A549 (cell line): Measurements from ENCODE around the gene NOL4. TPM values are rescaled to one million over a fixed set of nuclear protein-coding genes. Genes with fewer than 3 reads are reported as not detected.
"Not testable (repeated sequence)": the region's sequence is repeated elsewhere in the genome, so short reads cannot be mapped to it uniquely, and the experiment has no call there.

ENCODE experiments used
- ATAC-seq, 2 experiments: fragments of 200-7000 bp in 1 of 2; fragments of >200 bp in 1 of 2; cut with Nextera tagmentation in 1 of 2; cut with Tn5 transposase in 1 of 2; 3 replicates each; pipeline versions ENCODE4 v1.8.0 to v1.9.1; 2018 to 2020; ENCODE audit warnings: mild to moderate bottlenecking in 1 of 2, moderate library complexity in 1 of 2
- CTCF ChIA-PET: fragments of 300-600 bp; sonication (Branson Sonifier 250); formaldehyde crosslinking; extraction: SDS; loops from one replicate; lab custom pipeline; 2021; ENCODE audit warnings: antibody characterized with exemption, inconsistent platforms; lab: Yijun Ruan, JAX
- POLR2A ChIA-PET: fragments of 350-600 bp; formaldehyde crosslinking; extraction: SDS; loops from one replicate; lab custom pipeline; 2021; ENCODE audit warnings: antibody characterized with exemption, inconsistent platforms; lab: Yijun Ruan, JAX
- DNase-seq, 2 experiments: peaks; one replicate each; pipeline versions ENCODE4 v3.0.0 to v3.0.0-alpha.2; 2011 to 2016; ENCODE audit warnings: low read depth in 1 of 2, low spot score in 1 of 2
- FAIRE-seq: peaks from 2 replicates; lab custom pipeline; 2011; peaks lifted over from hg19 to GRCh38; lab: Jason Lieb, UNC
- H3K27ac ChIP-seq, 2 experiments: fragments of >200 bp; sonication (Bioruptor Twin); formaldehyde crosslinking; 3 replicates each; pipeline ENCODE4 v1.5.1; 2016 to 2017
- H3K4me1 ChIP-seq: fragments of >200 bp; sonication (Bioruptor Twin); formaldehyde crosslinking; 3 replicates; pipeline ENCODE4 v1.6.1; 2016
- H3K4me2 ChIP-seq: fragments of >200 bp; sonication (Bioruptor Twin); formaldehyde crosslinking; 3 replicates; pipeline ENCODE4 v1.6.1; 2016
- H3K4me3 ChIP-seq: fragments of >200 bp; sonication (Bioruptor Twin); formaldehyde crosslinking; 3 replicates; pipeline ENCODE4 v1.5.1; 2016
- H3K9me3 ChIP-seq: fragments of >200 bp; sonication (Bioruptor Twin); formaldehyde crosslinking; 3 replicates; pipeline ENCODE4 v1.6.1; 2016
- BHLHE40 ChIP-seq: IDR thresholded peaks from 2 replicates; pipeline ENCODE4 v1.6.1; 2012; ENCODE audit warnings: low read depth, low read length, inconsistent platforms
- CBX2 ChIP-seq: fragments of 200-600 bp; sonication (generic); IDR thresholded peaks from 2 replicates; pipeline ENCODE4 v1.6.1; 2016; ENCODE audit warnings: low read depth, mild to moderate bottlenecking, borderline replicate concordance
- CEBPB ChIP-seq, 2 experiments: fragments of >200 bp in 1 of 2; sonication (Bioruptor Twin) in 1 of 2; formaldehyde crosslinking in 1 of 2; IDR thresholded peaks; 2 replicates each; pipeline ENCODE4 v1.6.1; 2012 to 2016
- FOSB ChIP-seq: fragments of 250-450 bp; sonication (Bioruptor Pico); IDR thresholded peaks from 2 replicates; pipeline ENCODE4 v1.5.0; 2020; ENCODE audit warnings: mild to moderate bottlenecking, moderate library complexity
- GATA3 ChIP-seq: IDR thresholded peaks from 2 replicates; pipeline ENCODE4 v1.6.1; 2012; ENCODE audit warnings: borderline replicate concordance
- HOXB13 ChIP-seq: fragments of 250-450 bp; sonication (Bioruptor Pico); IDR thresholded peaks from 2 replicates; pipeline ENCODE4 v1.5.0; 2020; ENCODE audit warnings: low read depth, mild to moderate bottlenecking, moderate library complexity
- HOXB5 ChIP-seq: fragments of 250-450 bp; sonication (Bioruptor Pico); IDR thresholded peaks from 2 replicates; pipeline ENCODE4 v1.5.0; 2020; ENCODE audit warnings: mild to moderate bottlenecking, moderate library complexity
- MAFK ChIP-seq: fragments of 450-650 bp; IDR thresholded peaks from 2 replicates; pipeline ENCODE4 v1.6.1; 2014; ENCODE audit not compliant: partially characterized antibody
- MAZ ChIP-seq: fragments of 150-350 bp; IDR thresholded peaks from 2 replicates; pipeline ENCODE4 v1.6.1; 2014; ENCODE audit warnings: antibody characterized with exemption, low read depth, low read length, borderline replicate concordance
- MYC ChIP-seq: IDR thresholded peaks from 2 replicates; pipeline ENCODE4 v1.6.1; 2012; ENCODE audit warnings: mild to moderate bottlenecking, inconsistent platforms, low read length, improper control_type of control experiment, borderline replicate concordance
- POLR2A ChIP-seq: IDR thresholded peaks from 2 replicates; pipeline ENCODE4 v1.6.1; 2012; ENCODE audit warnings: mild to moderate bottlenecking, low read length
- RARB ChIP-seq: fragments of 250-450 bp; sonication (Bioruptor Pico); IDR thresholded peaks from 2 replicates; pipeline ENCODE4 v1.8.0; 2021; ENCODE audit warnings: mild to moderate bottlenecking, moderate library complexity
- RCOR1 ChIP-seq: fragments of 150-350 bp; IDR thresholded peaks from 2 replicates; pipeline ENCODE4 v1.6.1; 2014; ENCODE audit warnings: antibody characterized with exemption, low read length, low read depth
- SREBF2 ChIP-seq: fragments of 450-650 bp; IDR thresholded peaks from 2 replicates; pipeline ENCODE4 v1.6.1; 2014; ENCODE audit warnings: mild to moderate bottlenecking, moderate library complexity
- ZC3H11A ChIP-seq: fragments of 450-650 bp; IDR thresholded peaks from 2 replicates; pipeline ENCODE4 v1.6.1; 2014; ENCODE audit warnings: antibody characterized with exemption, mild to moderate bottlenecking
- ZFP36 ChIP-seq: fragments of 450-650 bp; IDR thresholded peaks from 2 replicates; pipeline ENCODE4 v1.6.1; 2014; ENCODE audit warnings: borderline replicate concordance; ENCODE audit not compliant: partially characterized antibody
- ZSCAN20 ChIP-seq: fragments of 250-450 bp; sonication (Bioruptor Pico); IDR thresholded peaks from 2 replicates; pipeline ENCODE4 v1.8.0; 2022; ENCODE audit warnings: mild to moderate bottlenecking, moderate library complexity
- WGBS: methylation state at CpG from one replicate; pipeline ENCODE4 v1.1.6; 2017; ENCODE audit errors: missing lambda C conversion rate; 5-methylcytosine and 5-hydroxymethylcytosine counted together
- polyA minus RNA-seq: library from RNA; depleted of rRNA, polyadenylated mRNA; stranded (reverse); fragments of >200 nt; gene quantifications from 2 replicates; pipeline ENCODE4 v1.2.3, GENCODE V29; 2011; rRNA and poly(A)+ RNA removed
- polyA plus RNA-seq, 4 experiments: library from polyadenylated mRNA; depleted of rRNA in 3 of 4; stranded (reverse); fragments of >200 nt; fragmentation: RNase III in 1 of 4; extraction: RNeasy Plus Mini Kit Qiagen cat#74134 plus additional on column Dnase treatment in 1 of 4; gene quantifications; 2 replicates in 3 of 4; 3 replicates in 1 of 4; pipeline ENCODE4 v1.2.3, GENCODE V29; 2011 to 2017
- TF ChIP-seq, protein P1 (sequence below): fragments of >200 bp; sonication (Bioruptor Twin); formaldehyde crosslinking; IDR thresholded peaks from 2 replicates; pipeline ENCODE4 v1.6.1; 2016
- TF ChIP-seq, protein P2 (sequence below): IDR thresholded peaks from 2 replicates; pipeline ENCODE4 v1.6.1; 2012
- TF ChIP-seq, protein P3 (sequence below): fragments of 200-600 bp; sonication (generic); IDR thresholded peaks from 2 replicates; pipeline ENCODE4 v1.6.1; 2016; ENCODE audit warnings: antibody characterized with exemption, mild to moderate bottlenecking, moderate library complexity

NOL4 gene, protein sequence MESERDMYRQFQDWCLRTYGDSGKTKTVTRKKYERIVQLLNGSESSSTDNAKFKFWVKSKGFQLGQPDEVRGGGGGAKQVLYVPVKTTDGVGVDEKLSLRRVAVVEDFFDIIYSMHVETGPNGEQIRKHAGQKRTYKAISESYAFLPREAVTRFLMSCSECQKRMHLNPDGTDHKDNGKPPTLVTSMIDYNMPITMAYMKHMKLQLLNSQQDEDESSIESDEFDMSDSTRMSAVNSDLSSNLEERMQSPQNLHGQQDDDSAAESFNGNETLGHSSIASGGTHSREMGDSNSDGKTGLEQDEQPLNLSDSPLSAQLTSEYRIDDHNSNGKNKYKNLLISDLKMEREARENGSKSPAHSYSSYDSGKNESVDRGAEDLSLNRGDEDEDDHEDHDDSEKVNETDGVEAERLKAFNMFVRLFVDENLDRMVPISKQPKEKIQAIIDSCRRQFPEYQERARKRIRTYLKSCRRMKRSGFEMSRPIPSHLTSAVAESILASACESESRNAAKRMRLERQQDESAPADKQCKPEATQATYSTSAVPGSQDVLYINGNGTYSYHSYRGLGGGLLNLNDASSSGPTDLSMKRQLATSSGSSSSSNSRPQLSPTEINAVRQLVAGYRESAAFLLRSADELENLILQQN
- polyA plus RNA-seq (2011; rRNA removed) (not detected in 2 replicates), polyA plus RNA-seq (2017; fragmentation: RNase III; extraction: RNeasy Plus Mini Kit Qiagen cat#74134 plus additional on column Dnase treatment) (not detected in 3 replicates), polyA minus RNA-seq (not detected in 2 replicates)
- not detected in 2 replicates for polyA plus RNA-seq (2012; cell fraction: cytosol; rRNA removed)
- not detected in 2 replicates for polyA plus RNA-seq (2012; cell fraction: nucleus; rRNA removed)

DNA sequence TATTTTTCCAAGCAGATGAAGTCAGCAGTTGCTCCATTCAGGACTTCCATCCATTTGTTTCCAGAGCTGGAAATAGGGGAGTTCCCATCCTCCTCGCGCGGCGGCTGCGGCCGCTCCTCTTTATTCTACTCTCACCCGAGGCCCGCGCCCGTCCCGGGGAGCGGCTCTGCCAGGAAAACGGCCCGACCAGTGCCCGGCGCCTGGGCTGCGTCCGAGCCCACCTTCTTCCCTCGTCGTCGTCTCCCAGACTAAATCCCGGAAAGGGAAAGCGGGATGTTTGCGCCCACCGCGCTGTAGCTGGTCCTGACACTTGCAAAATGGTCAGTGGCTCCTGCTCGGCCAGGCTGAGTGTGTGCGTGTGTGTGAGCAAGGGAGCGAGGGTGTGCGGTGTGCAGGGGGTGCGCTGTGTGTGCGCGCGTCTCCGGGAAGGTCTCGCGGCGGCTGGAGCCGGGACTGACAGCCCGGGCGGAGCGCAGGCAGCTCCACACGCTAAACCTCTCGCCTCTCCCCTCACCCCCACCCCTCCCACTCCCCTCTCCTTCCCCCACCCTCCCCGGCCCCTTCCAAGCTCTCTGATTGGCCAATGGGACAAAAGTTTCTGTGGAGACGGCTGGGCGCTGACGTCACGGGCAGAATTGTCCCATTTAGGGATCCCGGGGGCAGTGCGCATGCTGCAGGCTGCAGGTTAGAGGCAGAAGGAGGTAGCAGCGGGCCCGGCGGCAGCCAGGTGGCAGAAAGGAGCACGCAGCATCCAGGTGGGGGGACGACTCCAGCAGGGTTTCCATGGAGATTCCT lies at the start of gene NOL4:
Gene NOL4, minus strand, starts transcription at position 491 of the 795 bp plus-strand sequence. CDS start 1,660 bp downstream, outside the sequence.
- ATAC-seq = peak; percentile 59 to 68; a peak in 3 of 6 replicates
- no peaks in the 10 kb centered on the region for H3K9me3 ChIP-seq
- peak in 1 of 2 experiments; percentile 4 for DNase-seq
- FAIRE-seq = no peak
- no peak within 1 kb of the TSS for H3K27ac ChIP-seq
- TF ChIP-seq BHLHE40 (no peak), HOXB5 (CRISPR knock-in tag) (no peak), POLR2A (no peak), MAZ (no peak), SREBF2 (no peak)
- TF ChIP-seq, protein P1, sequence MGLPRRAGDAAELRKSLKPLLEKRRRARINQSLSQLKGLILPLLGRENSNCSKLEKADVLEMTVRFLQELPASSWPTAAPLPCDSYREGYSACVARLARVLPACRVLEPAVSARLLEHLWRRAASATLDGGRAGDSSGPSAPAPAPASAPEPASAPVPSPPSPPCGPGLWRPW = no peak
- CTCF ChIA-PET = no interaction called here
- 18% methylated on average over 20 of the region's 56 CpGs for WGBS
- POLR2A ChIA-PET = no interaction called here
- H3K4me3 ChIP-seq = no peak within 1 kb of the TSS; the same call in 2 of the 3 replicates
- no peaks in the 10 kb centered on the region for H3K4me1 ChIP-seq
- peak within 1 kb of the TSS; percentile 37 for H3K4me2 ChIP-seq

DNA sequence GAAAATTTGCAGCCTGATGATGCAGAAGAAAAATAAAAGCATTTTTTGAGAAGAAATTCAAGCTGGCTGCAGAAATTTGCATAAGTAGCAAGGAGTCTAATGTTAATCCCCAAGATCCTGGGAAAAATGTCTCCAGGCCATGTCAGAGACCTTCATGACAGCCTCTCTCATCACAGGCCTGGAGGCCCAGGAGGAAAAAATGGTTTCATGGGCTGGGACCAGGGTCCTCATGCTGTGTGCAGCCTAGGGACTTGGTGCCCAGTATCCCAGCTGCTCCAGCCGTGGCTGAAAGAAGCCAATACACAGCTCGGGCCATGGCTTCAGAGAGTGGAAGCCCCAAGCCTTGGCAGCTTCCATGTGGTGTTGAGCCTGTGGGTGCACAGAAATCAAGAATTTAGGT lies 41.3 kb upstream of the NOL4 start:
- CTCF ChIA-PET, FAIRE-seq, H3K9me3 ChIP-seq, DNase-seq, ATAC-seq, H3K27ac ChIP-seq, H3K4me2 ChIP-seq, H3K4me3 ChIP-seq, POLR2A ChIA-PET, H3K4me1 ChIP-seq: not testable (repeated sequence)
- WGBS = 0% methylated on average over 2 of the region's 2 CpGs
- TF ChIP-seq ZFP36 = peak; percentile 70

DNA sequence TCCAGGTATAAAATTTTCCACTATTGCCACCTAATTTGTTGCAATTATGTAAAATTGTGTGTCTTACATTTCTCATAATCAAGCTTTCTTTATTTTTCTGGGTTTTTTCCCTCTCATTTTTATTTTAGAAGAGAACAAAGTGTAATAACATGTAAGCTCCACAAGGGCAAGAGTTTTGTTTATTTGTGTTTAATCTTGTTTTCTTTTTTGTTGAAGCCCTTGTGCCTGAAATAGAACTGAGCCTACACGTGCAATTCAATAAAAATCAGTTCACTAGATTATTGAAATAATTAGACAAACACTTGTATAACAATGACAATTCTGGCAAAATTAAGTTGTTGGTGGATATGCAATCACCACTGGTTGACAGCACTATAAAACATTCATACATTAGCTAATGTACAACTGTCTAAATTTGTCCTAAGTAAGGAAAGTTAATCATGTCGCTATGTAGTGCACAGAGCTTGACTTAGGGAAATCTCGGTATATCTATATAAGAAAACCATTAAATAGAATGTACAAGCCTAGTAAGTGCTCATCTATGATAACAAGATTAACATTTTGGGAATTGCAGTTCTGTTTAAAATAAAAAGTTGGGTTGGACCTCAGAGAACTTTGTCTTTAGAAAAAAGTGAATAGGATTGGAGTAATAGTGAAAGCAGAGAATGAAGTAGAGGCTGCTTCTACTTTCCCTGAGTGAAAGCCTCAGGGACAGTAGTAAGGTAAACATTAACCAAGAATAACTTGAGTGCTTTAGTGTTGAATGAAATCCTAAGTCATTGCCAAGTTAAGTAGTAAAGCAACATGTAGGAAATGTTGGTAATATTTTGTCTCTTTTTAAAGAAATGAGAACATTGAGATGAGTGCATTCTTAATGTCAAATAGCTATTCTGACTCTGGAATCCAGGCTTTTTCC lies 37.4 kb upstream of the NOL4 start:
- Histone ChIP-seq H3K4me2 (no peak overlapping the region), H3K4me3 (no peak overlapping the region), H3K4me1 (no peaks in the 10 kb centered on the region), H3K27ac (no peak overlapping the region), H3K9me3 (no peaks in the 10 kb centered on the region)
- TF ChIP-seq MYC = no peak
- TF ChIP-seq GATA3 = no peak
- TF ChIP-seq RARB (CRISPR knock-in tag) = no peak
- no peak for TF ChIP-seq BHLHE40
- no peak for TF ChIP-seq MAFK
- no peak for TF ChIP-seq CEBPB (IDR thresholded peaks at IDR 0.05)
- TF ChIP-seq ZSCAN20 (CRISPR knock-in tag) = no peak
- no peak for DNase-seq
- ATAC-seq = no peak
- CTCF ChIA-PET = no interaction called here
- POLR2A ChIA-PET = no interaction called here
- FAIRE-seq = no peak
- WGBS = 0% methylated on average over 3 of the region's 3 CpGs

DNA sequence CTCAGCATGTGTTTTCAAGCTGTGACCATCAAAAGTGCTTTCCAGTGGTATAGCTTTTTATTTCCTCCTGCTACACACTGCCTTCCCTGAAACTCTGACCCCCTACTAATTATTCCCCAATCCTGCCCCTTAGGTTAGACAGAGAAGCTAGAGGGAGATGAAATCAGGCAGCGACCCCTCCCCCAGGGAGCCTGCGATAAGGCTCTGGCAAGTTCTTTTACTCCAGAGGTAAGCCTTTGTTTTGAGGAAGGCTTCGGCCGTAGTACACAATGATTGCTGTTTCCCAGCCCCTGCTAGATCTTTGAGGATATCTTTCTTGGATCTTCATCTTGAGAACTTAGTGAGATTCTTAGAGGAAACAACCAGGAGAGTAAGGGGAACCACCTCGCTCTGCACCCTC lies 33.5 kb upstream of the NOL4 start:
- 3% methylated on average over 5 of the region's 5 CpGs for WGBS
- no peaks in the 10 kb centered on the region for H3K4me1 ChIP-seq

More for the DNA sequence above, 33.5 kb upstream of the NOL4 start:
- TF ChIP-seq, protein P2, sequence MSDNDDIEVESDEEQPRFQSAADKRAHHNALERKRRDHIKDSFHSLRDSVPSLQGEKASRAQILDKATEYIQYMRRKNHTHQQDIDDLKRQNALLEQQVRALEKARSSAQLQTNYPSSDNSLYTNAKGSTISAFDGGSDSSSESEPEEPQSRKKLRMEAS = no peak
- TF ChIP-seq FOSB (CRISPR knock-in tag) (no peak), HOXB13 (CRISPR knock-in tag) (no peak), CBX2 (no peak), ZC3H11A (no peak), CEBPB (IDR thresholded peaks at IDR 0.05) (no peak), RCOR1 (no peak), MYC (no peak)
- TF ChIP-seq, protein P3, sequence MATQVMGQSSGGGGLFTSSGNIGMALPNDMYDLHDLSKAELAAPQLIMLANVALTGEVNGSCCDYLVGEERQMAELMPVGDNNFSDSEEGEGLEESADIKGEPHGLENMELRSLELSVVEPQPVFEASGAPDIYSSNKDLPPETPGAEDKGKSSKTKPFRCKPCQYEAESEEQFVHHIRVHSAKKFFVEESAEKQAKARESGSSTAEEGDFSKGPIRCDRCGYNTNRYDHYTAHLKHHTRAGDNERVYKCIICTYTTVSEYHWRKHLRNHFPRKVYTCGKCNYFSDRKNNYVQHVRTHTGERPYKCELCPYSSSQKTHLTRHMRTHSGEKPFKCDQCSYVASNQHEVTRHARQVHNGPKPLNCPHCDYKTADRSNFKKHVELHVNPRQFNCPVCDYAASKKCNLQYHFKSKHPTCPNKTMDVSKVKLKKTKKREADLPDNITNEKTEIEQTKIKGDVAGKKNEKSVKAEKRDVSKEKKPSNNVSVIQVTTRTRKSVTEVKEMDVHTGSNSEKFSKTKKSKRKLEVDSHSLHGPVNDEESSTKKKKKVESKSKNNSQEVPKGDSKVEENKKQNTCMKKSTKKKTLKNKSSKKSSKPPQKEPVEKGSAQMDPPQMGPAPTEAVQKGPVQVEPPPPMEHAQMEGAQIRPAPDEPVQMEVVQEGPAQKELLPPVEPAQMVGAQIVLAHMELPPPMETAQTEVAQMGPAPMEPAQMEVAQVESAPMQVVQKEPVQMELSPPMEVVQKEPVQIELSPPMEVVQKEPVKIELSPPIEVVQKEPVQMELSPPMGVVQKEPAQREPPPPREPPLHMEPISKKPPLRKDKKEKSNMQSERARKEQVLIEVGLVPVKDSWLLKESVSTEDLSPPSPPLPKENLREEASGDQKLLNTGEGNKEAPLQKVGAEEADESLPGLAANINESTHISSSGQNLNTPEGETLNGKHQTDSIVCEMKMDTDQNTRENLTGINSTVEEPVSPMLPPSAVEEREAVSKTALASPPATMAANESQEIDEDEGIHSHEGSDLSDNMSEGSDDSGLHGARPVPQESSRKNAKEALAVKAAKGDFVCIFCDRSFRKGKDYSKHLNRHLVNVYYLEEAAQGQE = no peak
- Histone ChIP-seq H3K9me3 (no peaks in the 10 kb centered on the region), H3K4me3 (no peak overlapping the region), H3K27ac (no peak overlapping the region), H3K4me2 (no peak overlapping the region)
- DNase-seq (no peak), FAIRE-seq (no peak), ATAC-seq (no peak)
- ChIA-PET CTCF (no interaction called here), POLR2A (no interaction called here)
